Osteoblast (primary cell): ENCODE results near the gene MALT1. TPM values are rescaled to one million over a fixed set of nuclear protein-coding genes. Genes with fewer than 3 reads are reported as not detected.

ENCODE experiments used
- DNase-seq: peaks from one replicate; pipeline ENCODE4 v3.0.0; 2011; ENCODE audit warnings: low spot score, mixed read lengths; ENCODE audit not compliant: insufficient read length; ENCODE audit errors: missing footprints
- H2AFZ ChIP-seq: 2 replicates; pipeline ENCODE4 v1.6.0; 2011; ENCODE audit warnings: mild to moderate bottlenecking, low read length
- H3K27ac ChIP-seq: 2 replicates; pipeline ENCODE4 v1.5.1; 2011; ENCODE audit warnings: mild to moderate bottlenecking, low read depth, low read length, moderate library complexity
- H3K27me3 ChIP-seq: 2 replicates; pipeline ENCODE4 v1.6.0; 2012; ENCODE audit warnings: mild to moderate bottlenecking, control low read depth, inconsistent platforms, low read length, moderate library complexity; ENCODE audit not compliant: insufficient read depth
- H3K36me3 ChIP-seq: 2 replicates; pipeline ENCODE4 v1.5.1; 2011; ENCODE audit warnings: mild to moderate bottlenecking, low read length, control low read depth, moderate library complexity; ENCODE audit not compliant: insufficient read depth
- H3K4me1 ChIP-seq: 2 replicates; pipeline ENCODE4 v1.5.1; 2011; ENCODE audit warnings: mild to moderate bottlenecking, low read length, control low read depth, moderate library complexity; ENCODE audit not compliant: insufficient read depth
- H3K4me2 ChIP-seq: 2 replicates; pipeline ENCODE4 v1.6.0; 2011; ENCODE audit warnings: mild to moderate bottlenecking, low read length; ENCODE audit not compliant: insufficient read depth
- H3K4me3 ChIP-seq: fragments of 200-600 bp; sonication (generic); 3 replicates; pipeline ENCODE4 v1.5.1; 2012; ENCODE audit warnings: mild to moderate bottlenecking, low read length, inconsistent platforms; ENCODE audit not compliant: insufficient read depth
- H3K79me2 ChIP-seq: 2 replicates; pipeline ENCODE4 v1.6.0; 2012; ENCODE audit warnings: mild to moderate bottlenecking, low read length, control low read depth, inconsistent platforms; ENCODE audit not compliant: insufficient read depth
- H3K9me3 ChIP-seq: 2 replicates; pipeline ENCODE4 v1.5.1; 2011; ENCODE audit warnings: low read depth, low read length, control low read depth
- H4K20me1 ChIP-seq: 2 replicates; pipeline ENCODE4 v1.6.0; 2012; ENCODE audit warnings: mild to moderate bottlenecking, low read length, control low read depth; ENCODE audit not compliant: insufficient read depth
- CTCF ChIP-seq: IDR thresholded peaks from 2 replicates; pipeline ENCODE4 v1.5.1; 2011; ENCODE audit warnings: mild to moderate bottlenecking, low read depth, low read length, moderate library complexity; ENCODE audit errors: extremely low read depth
- total RNA-seq: library from RNA; depleted of rRNA; stranded (reverse); fragments of >200 nt; gene quantifications from 2 replicates; pipeline ENCODE4 v1.2.3, GENCODE V29; 2012

Gene MALT1
- total RNA-seq, 1 donor = 55.7 TPM

- peaks cover under 1% of the 10 kb centered on the region for H3K4me1 ChIP-seq
- no peak for TF ChIP-seq CTCF
Observed at GRCh38 chr18:58766946-58767345, 95.7 kb downstream of the MALT1 start.

GRCh38 chr18:58768293-58768974 lies 97.2 kb downstream of the MALT1 start:
- Histone ChIP-seq H2AFZ (peak overlapping the region; percentile 89), H3K36me3 (no peaks in the 10 kb centered on the region), H4K20me1 (no peaks in the 10 kb centered on the region), H3K9me3 (no peaks in the 10 kb centered on the region), H3K27ac (no peak overlapping the region), H3K79me2 (no peaks in the 10 kb centered on the region), H3K27me3 (peaks cover 29% of the 10 kb centered on the region), H3K4me1 (peaks cover 6% of the 10 kb centered on the region), H3K4me3 (peak overlapping the region; percentile 60), H3K4me2 (peak overlapping the region; percentile 85)
- peak; percentile 71 for TF ChIP-seq CTCF
- peak; percentile 96 for DNase-seq

More at GRCh38 chr18:58766946-58767345, 95.7 kb downstream of the MALT1 start:
- no peaks in the 10 kb centered on the region for H3K79me2 ChIP-seq
- H3K27ac ChIP-seq = no peak overlapping the region
- no peak overlapping the region for H3K4me2 ChIP-seq
- peaks cover 34% of the 10 kb centered on the region for H3K27me3 ChIP-seq
- H3K4me3 ChIP-seq = no peak overlapping the region
- H3K36me3 ChIP-seq = no peaks in the 10 kb centered on the region
- H2AFZ ChIP-seq = no peak overlapping the region
- DNase-seq = no peak
- H3K9me3 ChIP-seq = no peaks in the 10 kb centered on the region
- H4K20me1 ChIP-seq = no peaks in the 10 kb centered on the region

- H4K20me1 ChIP-seq = no peaks in the 10 kb centered on the region
- H3K4me3 ChIP-seq = no peak overlapping the region
- peaks cover 6% of the 10 kb centered on the region for H3K4me1 ChIP-seq
- DNase-seq = no peak
- no peaks in the 10 kb centered on the region for H3K9me3 ChIP-seq
- H3K79me2 ChIP-seq = no peaks in the 10 kb centered on the region
- no peak overlapping the region for H2AFZ ChIP-seq
- H3K27me3 ChIP-seq = peaks cover 29% of the 10 kb centered on the region
- H3K27ac ChIP-seq = no peak overlapping the region
- no peak overlapping the region for H3K4me2 ChIP-seq
- TF ChIP-seq CTCF = no peak
- no peaks in the 10 kb centered on the region for H3K36me3 ChIP-seq
Observed at GRCh38 chr18:58769321-58769720, 98.1 kb downstream of the MALT1 start.

GRCh38 chr18:58770601-58771000 lies 99.3 kb downstream of the MALT1 start:
- no peak overlapping the region for H3K4me3 ChIP-seq
- H3K27me3 ChIP-seq = peaks cover 21% of the 10 kb centered on the region
- H3K79me2 ChIP-seq = no peaks in the 10 kb centered on the region
- H3K27ac ChIP-seq = no peak overlapping the region
- H2AFZ ChIP-seq = no peak overlapping the region
- H3K9me3 ChIP-seq = no peaks in the 10 kb centered on the region
- H3K36me3 ChIP-seq = no peaks in the 10 kb centered on the region
- no peak for TF ChIP-seq CTCF
- H3K4me1 ChIP-seq = peaks cover 6% of the 10 kb centered on the region
- H3K4me2 ChIP-seq = no peak overlapping the region
- DNase-seq = no peak
- no peaks in the 10 kb centered on the region for H4K20me1 ChIP-seq
